WTC11 (cell line): ENCODE results near the gene UBALD1. TPM values are rescaled to one million over a fixed set of nuclear protein-coding genes. Genes with fewer than 3 reads are reported as not detected.

Experiments
- ATAC-seq: fragments of 200-7000 bp; cut with Tn5 transposase; 2 replicates; pipeline ENCODE4 v1.10.0; 2021; ENCODE audit warnings: mild to moderate bottlenecking, moderate library complexity
- CTCF ChIA-PET: fragments of 300-600 bp; sonication (Branson Sonifier 250); formaldehyde crosslinking; loops from one replicate; lab custom pipeline; 2021; ENCODE audit warnings: antibody characterized with exemption; lab: Charles Lee
- POLR2A ChIA-PET: fragments of 350-600 bp; sonication (Branson Sonifier 250); formaldehyde crosslinking; loops from one replicate; lab custom pipeline; 2021; ENCODE audit warnings: antibody characterized with exemption; lab: Charles Lee
- DNase-seq: peaks from one replicate; pipeline ENCODE4 v3.0.0; 2021; ENCODE audit warnings: low spot score
- H3K27ac Mint-ChIP-seq: 2 replicates; pipeline ENCODE4 v1.8.0; 2021; ENCODE audit warnings: mixed read lengths
- H3K27me3 Mint-ChIP-seq: 2 replicates; pipeline ENCODE4 v1.8.0; 2021; ENCODE audit warnings: low read depth, mild to moderate bottlenecking, moderate library complexity, mixed read lengths
- H3K36me3 Mint-ChIP-seq: 2 replicates; pipeline ENCODE4 v1.8.0; 2021; ENCODE audit warnings: mixed read lengths
- H3K4me1 Mint-ChIP-seq: 2 replicates; pipeline ENCODE4 v1.8.0; 2022; ENCODE audit warnings: mixed read lengths
- H3K4me3 Mint-ChIP-seq: 2 replicates; pipeline ENCODE4 v1.8.0; 2021; ENCODE audit warnings: mild to moderate bottlenecking, moderate library complexity, mixed read lengths
- H3K9me3 Mint-ChIP-seq: 2 replicates; pipeline ENCODE4 v1.8.0; 2021; ENCODE audit warnings: mixed read lengths
- CREB1 ChIP-seq: sonication (generic); formaldehyde crosslinking; IDR thresholded peaks from 2 replicates; pipeline ENCODE4 v1.8.0; 2023; ENCODE audit warnings: mild to moderate bottlenecking, missing genetic modification reagents
- CREM ChIP-seq: sonication (generic); formaldehyde crosslinking; IDR thresholded peaks from 2 replicates; pipeline ENCODE4 v1.8.1; 2022; ENCODE audit warnings: mild to moderate bottlenecking, missing genetic modification reagents, moderate library complexity
- EMX1 ChIP-seq: fragments of 250-450 bp; sonication (Bioruptor Pico); IDR thresholded peaks from 2 replicates; pipeline ENCODE4 v1.8.0; 2021; ENCODE audit warnings: mild to moderate bottlenecking
- GRHL2 ChIP-seq: fragments of 250-450 bp; sonication (Bioruptor Pico); IDR thresholded peaks from 2 replicates; pipeline ENCODE4 v1.8.0; 2022; ENCODE audit warnings: mild to moderate bottlenecking, moderate library complexity; ENCODE audit not compliant: insufficient replicate concordance, severe bottlenecking
- IRF2 ChIP-seq: sonication (generic); formaldehyde crosslinking; IDR thresholded peaks from 2 replicates; pipeline ENCODE4 v1.8.0; 2022; ENCODE audit warnings: low read depth, missing genetic modification reagents, borderline replicate concordance
- JUN ChIP-seq: sonication (generic); formaldehyde crosslinking; IDR thresholded peaks from 2 replicates; pipeline ENCODE4 v1.8.0; 2023; ENCODE audit warnings: mild to moderate bottlenecking, missing genetic modification reagents
- NFE2L1 ChIP-seq: sonication (generic); formaldehyde crosslinking; IDR thresholded peaks from 2 replicates; pipeline ENCODE4 v1.8.1; 2023; ENCODE audit warnings: missing genetic modification reagents
- PRRX2 ChIP-seq: fragments of 250-450 bp; sonication (Bioruptor Pico); IDR thresholded peaks from 2 replicates; pipeline ENCODE4 v1.8.0; 2021; ENCODE audit warnings: mild to moderate bottlenecking
- RELA ChIP-seq: sonication (generic); formaldehyde crosslinking; IDR thresholded peaks from 2 replicates; pipeline ENCODE4 v1.8.1; 2022; ENCODE audit warnings: missing genetic modification reagents, mild to moderate bottlenecking, borderline replicate concordance
- RORB ChIP-seq: fragments of 250-450 bp; sonication (Bioruptor Pico); IDR thresholded peaks from 2 replicates; pipeline ENCODE4 v1.9.0; 2021; ENCODE audit warnings: mild to moderate bottlenecking
- TCF7 ChIP-seq: sonication (generic); formaldehyde crosslinking; IDR thresholded peaks from 2 replicates; pipeline ENCODE4 v1.8.0; 2022; ENCODE audit warnings: mild to moderate bottlenecking, low read depth, missing genetic modification reagents, moderate library complexity
- TP53 ChIP-seq: sonication (generic); formaldehyde crosslinking; IDR thresholded peaks from 2 replicates; pipeline ENCODE4 v1.8.1; 2023; ENCODE audit warnings: mild to moderate bottlenecking, missing genetic modification reagents
- ZNF317 ChIP-seq: sonication (generic); formaldehyde crosslinking; IDR thresholded peaks from 2 replicates; pipeline ENCODE4 v1.8.1; 2023; ENCODE audit warnings: low read depth, mild to moderate bottlenecking, moderate library complexity, missing genetic modification reagents, borderline replicate concordance
- total RNA-seq: library from RNA; stranded (reverse); gene quantifications from 3 replicates; pipeline ENCODE4 v1.2.3, GENCODE V29; 2021
- TF ChIP-seq, protein P1 (sequence below): sonication (generic); formaldehyde crosslinking; IDR thresholded peaks from 2 replicates; pipeline ENCODE4 v1.8.0; 2022; ENCODE audit warnings: mild to moderate bottlenecking, missing genetic modification reagents
- TF ChIP-seq, protein P2 (sequence below): sonication (generic); formaldehyde crosslinking; IDR thresholded peaks from 2 replicates; pipeline ENCODE4 v1.8.1; 2022; ENCODE audit warnings: missing genetic modification reagents, borderline replicate concordance
- TF ChIP-seq, protein P3 (sequence below): sonication (generic); formaldehyde crosslinking; IDR thresholded peaks from 2 replicates; pipeline ENCODE4 v1.8.0; 2022; ENCODE audit warnings: mild to moderate bottlenecking, missing genetic modification reagents
- TF ChIP-seq, protein P4 (sequence below): sonication (generic); formaldehyde crosslinking; IDR thresholded peaks from 2 replicates; pipeline ENCODE4 v1.8.0; 2023; ENCODE audit warnings: missing genetic modification reagents
- TF ChIP-seq, protein P5 (sequence below): sonication (generic); formaldehyde crosslinking; IDR thresholded peaks from 2 replicates; pipeline ENCODE4 v1.8.1; 2022; ENCODE audit warnings: low read depth, missing genetic modification reagents, borderline replicate concordance
- TF ChIP-seq, protein P6 (sequence below): fragments of 250-450 bp; sonication (Bioruptor Pico); IDR thresholded peaks from 2 replicates; pipeline ENCODE4 v2.1.2; 2022; ENCODE audit warnings: mild to moderate bottlenecking, moderate library complexity

The UBALD1 gene
- total RNA-seq, 1 experiment from 2014 or later = 56.8 TPM

DNA sequence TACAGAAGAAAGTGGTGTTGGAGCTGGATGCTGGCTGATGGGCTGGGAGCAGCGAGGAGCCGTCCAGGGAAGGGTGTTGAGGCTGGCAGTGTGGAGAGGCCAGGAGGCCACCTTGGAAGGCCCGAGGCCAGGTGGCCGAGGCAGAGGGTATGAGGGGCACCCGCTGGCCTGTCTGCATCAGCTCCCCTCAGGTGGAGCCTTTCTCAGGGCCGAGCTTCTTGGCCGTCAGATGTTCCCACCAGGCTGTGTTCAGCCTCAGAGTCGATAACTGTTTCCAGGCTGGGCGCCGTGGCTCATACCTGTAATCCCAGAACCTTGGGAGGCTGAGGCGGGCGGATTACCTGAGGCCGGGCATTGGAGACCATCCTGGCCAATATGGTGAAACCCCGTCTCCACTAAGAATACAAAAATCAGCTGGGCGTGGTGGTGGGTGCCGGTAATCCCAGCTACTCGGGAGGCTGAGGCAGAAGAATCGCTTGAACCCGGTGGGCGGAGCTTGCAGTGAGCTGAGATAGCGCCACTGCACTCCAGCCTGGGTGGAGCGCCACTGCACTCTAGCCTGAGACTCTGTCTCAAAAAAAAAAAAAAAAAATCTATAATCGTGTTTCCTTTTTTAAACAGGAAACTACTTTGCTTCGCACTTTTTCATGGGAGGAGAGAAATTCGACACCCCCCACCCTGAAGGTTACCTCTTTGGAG, 35.2 kb upstream of the UBALD1 start:
- CTCF ChIA-PET = interaction anchor here (0.5 to 2.8 kb wide), 53 partner anchors 8 to 1811 kb away, joined by 3 to 34 read pairs (median 5); partner anchors contain the start of genes ANKS3, DNAAF8, MGRN1 and NUDT16L1
- ATAC-seq (no peak), DNase-seq (no peak)

DNA sequence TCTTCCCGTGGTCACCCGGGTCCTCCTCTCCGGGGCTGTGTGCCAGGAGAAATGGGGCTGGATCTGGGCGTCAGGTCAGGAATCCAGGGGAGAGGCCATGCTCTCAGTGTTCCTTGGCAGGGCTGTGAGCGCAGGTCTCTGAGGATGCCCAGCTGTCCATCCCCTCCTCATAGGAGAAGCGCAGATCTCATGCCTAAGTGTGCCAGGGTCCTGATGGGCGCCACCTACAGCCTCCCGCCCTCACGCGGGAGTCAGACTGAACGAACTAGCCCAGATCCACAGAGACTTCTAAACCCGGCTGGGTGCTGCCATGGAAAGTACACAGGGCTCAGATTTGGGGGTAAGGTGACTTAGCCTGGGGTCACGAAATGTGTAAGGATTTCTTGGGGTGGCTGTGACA, 34.2 kb upstream of the UBALD1 start:
- no peak for DNase-seq
- no peaks in the 10 kb centered on the region for H3K4me1 Mint-ChIP-seq
- H3K9me3 Mint-ChIP-seq = no peaks in the 10 kb centered on the region
- ChIA-PET POLR2A (no interaction called here), CTCF (interaction anchor here (1.8 to 2.8 kb wide), 4 partner anchors 11 to 131 kb away, joined by 15 to 19 read pairs (median 18); no protein-coding TSS in a partner anchor)
- no peak overlapping the region; the same call in 1 of the 2 replicates for H3K27ac Mint-ChIP-seq
- H3K4me3 Mint-ChIP-seq = no peak overlapping the region
- H3K36me3 Mint-ChIP-seq = peaks cover 10% of the 10 kb centered on the region
- no peak for ATAC-seq
- TF ChIP-seq, protein P1, sequence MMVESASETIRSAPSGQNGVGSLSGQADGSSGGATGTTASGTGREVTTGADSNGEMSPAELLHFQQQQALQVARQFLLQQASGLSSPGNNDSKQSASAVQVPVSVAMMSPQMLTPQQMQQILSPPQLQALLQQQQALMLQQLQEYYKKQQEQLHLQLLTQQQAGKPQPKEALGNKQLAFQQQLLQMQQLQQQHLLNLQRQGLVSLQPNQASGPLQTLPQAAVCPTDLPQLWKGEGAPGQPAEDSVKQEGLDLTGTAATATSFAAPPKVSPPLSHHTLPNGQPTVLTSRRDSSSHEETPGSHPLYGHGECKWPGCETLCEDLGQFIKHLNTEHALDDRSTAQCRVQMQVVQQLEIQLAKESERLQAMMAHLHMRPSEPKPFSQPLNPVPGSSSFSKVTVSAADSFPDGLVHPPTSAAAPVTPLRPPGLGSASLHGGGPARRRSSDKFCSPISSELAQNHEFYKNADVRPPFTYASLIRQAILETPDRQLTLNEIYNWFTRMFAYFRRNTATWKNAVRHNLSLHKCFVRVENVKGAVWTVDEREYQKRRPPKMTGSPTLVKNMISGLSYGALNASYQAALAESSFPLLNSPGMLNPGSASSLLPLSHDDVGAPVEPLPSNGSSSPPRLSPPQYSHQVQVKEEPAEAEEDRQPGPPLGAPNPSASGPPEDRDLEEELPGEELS (CRISPR knock-in tag) = no peak
- no peaks in the 10 kb centered on the region; the same call in 1 of the 2 replicates for H3K27me3 Mint-ChIP-seq

More for the DNA sequence above, 35.2 kb upstream of the UBALD1 start:
- H3K4me3 Mint-ChIP-seq = no peak overlapping the region
- H3K9me3 Mint-ChIP-seq = no peaks in the 10 kb centered on the region
- POLR2A ChIA-PET = interaction anchor here (1.0 to 1.4 kb wide), 3 partner anchors 33 to 64 kb away, joined by 3 to 4 read pairs (median 4); no protein-coding TSS in a partner anchor
- H3K4me1 Mint-ChIP-seq = no peaks in the 10 kb centered on the region
- TF ChIP-seq RELA (no peak), TP53 (CRISPR knock-in tag) (no peak), IRF2 (CRISPR knock-in tag) (no peak), CREM (CRISPR knock-in tag) (no peak), RORB (CRISPR knock-in tag) (no peak)
- TF ChIP-seq, protein P2, sequence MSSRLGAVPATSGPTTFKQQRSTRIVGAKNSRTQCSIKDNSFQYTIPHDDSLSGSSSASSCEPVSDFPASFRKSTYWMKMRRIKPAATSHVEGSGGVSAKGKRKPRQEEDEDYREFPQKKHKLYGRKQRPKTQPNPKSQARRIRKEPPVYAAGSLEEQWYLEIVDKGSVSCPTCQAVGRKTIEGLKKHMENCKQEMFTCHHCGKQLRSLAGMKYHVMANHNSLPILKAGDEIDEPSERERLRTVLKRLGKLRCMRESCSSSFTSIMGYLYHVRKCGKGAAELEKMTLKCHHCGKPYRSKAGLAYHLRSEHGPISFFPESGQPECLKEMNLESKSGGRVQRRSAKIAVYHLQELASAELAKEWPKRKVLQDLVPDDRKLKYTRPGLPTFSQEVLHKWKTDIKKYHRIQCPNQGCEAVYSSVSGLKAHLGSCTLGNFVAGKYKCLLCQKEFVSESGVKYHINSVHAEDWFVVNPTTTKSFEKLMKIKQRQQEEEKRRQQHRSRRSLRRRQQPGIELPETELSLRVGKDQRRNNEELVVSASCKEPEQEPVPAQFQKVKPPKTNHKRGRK = no peak
- TF ChIP-seq, protein P3, sequence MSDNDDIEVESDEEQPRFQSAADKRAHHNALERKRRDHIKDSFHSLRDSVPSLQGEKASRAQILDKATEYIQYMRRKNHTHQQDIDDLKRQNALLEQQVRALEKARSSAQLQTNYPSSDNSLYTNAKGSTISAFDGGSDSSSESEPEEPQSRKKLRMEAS (CRISPR knock-in tag) = no peak
- peaks cover 15% of the 10 kb centered on the region for H3K36me3 Mint-ChIP-seq
- H3K27ac Mint-ChIP-seq = peak overlapping the region; percentile 57; the same call in 1 of the 2 replicates
- H3K27me3 Mint-ChIP-seq = no peaks in the 10 kb centered on the region; the same call in 1 of the 2 replicates

DNA sequence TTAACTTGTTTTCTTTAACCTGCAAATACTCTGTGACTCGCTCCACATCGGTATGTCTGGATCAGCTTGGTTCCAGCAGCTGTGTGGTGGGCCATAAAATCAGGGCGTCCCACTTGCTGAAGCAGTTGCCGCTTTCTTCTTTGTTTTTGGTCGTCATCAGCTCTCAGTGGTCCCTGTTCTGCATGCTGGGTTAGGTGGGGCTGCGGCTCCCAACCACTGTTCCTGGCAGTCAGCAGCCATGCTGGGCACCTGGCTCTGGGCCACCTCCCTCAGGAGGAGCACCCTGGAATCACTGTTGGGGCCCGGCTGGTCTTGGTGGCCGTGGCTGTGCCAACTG, 32.9 kb upstream of the UBALD1 start:
- ATAC-seq = no peak
- ChIA-PET POLR2A (no interaction called here), CTCF (no interaction called here)
- no peaks in the 10 kb centered on the region for H3K4me1 Mint-ChIP-seq
- no peaks in the 10 kb centered on the region for H3K9me3 Mint-ChIP-seq
- TF ChIP-seq CREB1 (CRISPR knock-in tag) = no peak
- TF ChIP-seq, protein P4, sequence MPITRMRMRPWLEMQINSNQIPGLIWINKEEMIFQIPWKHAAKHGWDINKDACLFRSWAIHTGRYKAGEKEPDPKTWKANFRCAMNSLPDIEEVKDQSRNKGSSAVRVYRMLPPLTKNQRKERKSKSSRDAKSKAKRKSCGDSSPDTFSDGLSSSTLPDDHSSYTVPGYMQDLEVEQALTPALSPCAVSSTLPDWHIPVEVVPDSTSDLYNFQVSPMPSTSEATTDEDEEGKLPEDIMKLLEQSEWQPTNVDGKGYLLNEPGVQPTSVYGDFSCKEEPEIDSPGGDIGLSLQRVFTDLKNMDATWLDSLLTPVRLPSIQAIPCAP (CRISPR knock-in tag) = no peak
- no peak for TF ChIP-seq GRHL2 (CRISPR knock-in tag)
- no peak for TF ChIP-seq PRRX2 (CRISPR knock-in tag)
- TF ChIP-seq JUN (CRISPR knock-in tag) = no peak
- TF ChIP-seq TP53 (CRISPR knock-in tag) = no peak
- TF ChIP-seq, protein P5, sequence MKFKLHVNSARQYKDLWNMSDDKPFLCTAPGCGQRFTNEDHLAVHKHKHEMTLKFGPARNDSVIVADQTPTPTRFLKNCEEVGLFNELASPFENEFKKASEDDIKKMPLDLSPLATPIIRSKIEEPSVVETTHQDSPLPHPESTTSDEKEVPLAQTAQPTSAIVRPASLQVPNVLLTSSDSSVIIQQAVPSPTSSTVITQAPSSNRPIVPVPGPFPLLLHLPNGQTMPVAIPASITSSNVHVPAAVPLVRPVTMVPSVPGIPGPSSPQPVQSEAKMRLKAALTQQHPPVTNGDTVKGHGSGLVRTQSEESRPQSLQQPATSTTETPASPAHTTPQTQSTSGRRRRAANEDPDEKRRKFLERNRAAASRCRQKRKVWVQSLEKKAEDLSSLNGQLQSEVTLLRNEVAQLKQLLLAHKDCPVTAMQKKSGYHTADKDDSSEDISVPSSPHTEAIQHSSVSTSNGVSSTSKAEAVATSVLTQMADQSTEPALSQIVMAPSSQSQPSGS (CRISPR knock-in tag) = no peak
- TF ChIP-seq ZNF317 (CRISPR knock-in tag) = no peak
- TF ChIP-seq NFE2L1 (CRISPR knock-in tag) = no peak
- TF ChIP-seq, protein P6, sequence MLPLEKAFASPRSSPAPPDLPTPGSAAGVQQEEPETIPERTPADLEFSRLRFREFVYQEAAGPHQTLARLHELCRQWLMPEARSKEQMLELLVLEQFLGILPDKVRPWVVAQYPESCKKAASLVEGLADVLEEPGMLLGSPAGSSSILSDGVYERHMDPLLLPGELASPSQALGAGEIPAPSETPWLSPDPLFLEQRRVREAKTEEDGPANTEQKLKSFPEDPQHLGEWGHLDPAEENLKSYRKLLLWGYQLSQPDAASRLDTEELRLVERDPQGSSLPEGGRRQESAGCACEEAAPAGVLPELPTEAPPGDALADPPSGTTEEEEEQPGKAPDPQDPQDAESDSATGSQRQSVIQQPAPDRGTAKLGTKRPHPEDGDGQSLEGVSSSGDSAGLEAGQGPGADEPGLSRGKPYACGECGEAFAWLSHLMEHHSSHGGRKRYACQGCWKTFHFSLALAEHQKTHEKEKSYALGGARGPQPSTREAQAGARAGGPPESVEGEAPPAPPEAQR (CRISPR knock-in tag) = no peak
- TF ChIP-seq EMX1 (CRISPR knock-in tag) = no peak
- no peak for TF ChIP-seq TCF7 (CRISPR knock-in tag)
- H3K4me3 Mint-ChIP-seq = no peak overlapping the region
- H3K36me3 Mint-ChIP-seq = peaks cover 6% of the 10 kb centered on the region
- DNase-seq = no peak
- no peaks in the 10 kb centered on the region; the same call in 1 of the 2 replicates for H3K27me3 Mint-ChIP-seq
- H3K27ac Mint-ChIP-seq = peak overlapping the region; percentile 83
